Measurements from ENCODE around the gene MARS1. TPM values are rescaled to one million over a fixed set of nuclear protein-coding genes. Genes with fewer than 3 reads are reported as not detected.

MARS1 gene
- polyA plus RNA-seq, 1 donor, result 81.9 TPM

GRCh38 chr12:57479043-57479375, 8.9 kb upstream of the MARS1 start:
- WGBS (ENCODE audit: insufficient coverage, low lambda C conversion rate), result no CpG with 5 or more reads among the region's 10 CpGs
- DNase-seq, result no peak

GRCh38 chr12:57479376-57480115, 8.3 kb upstream of the MARS1 start, which contains the start of gene ARHGAP9:
Gene ARHGAP9 (minus strand): TSS chr12:57479866. CDS start chr12:57479406, 460 bp downstream.
- H3K27ac ChIP-seq (ENCODE audit: low read length), result no peak within 1 kb of the TSS
- H3K27me3 ChIP-seq (ENCODE audit: control insufficient read depth, insufficient read depth, low read length), result peaks cover 58% of the 10 kb centered on the region
- H3K4me3 ChIP-seq (ENCODE audit: low read length), result peak within 1 kb of the TSS; percentile 3
- WGBS (ENCODE audit: insufficient coverage, low lambda C conversion rate), result 94% methylated on average over 2 of the region's 6 CpGs
- H3K9me3 ChIP-seq (ENCODE audit: control insufficient read depth, low read depth, low read length), result no peaks in the 10 kb centered on the region
- H3K4me1 ChIP-seq (ENCODE audit: control insufficient read depth, insufficient read depth, low read length), result peaks cover 10% of the 10 kb centered on the region
- H3K36me3 ChIP-seq (ENCODE audit: control insufficient read depth, insufficient read depth, low read length), result no peaks in the 10 kb centered on the region
- DNase-seq, result no peak

More at GRCh38 chr12:57479043-57479375, 8.9 kb upstream of the MARS1 start:
- no peaks in the 10 kb centered on the region for H3K9me3 ChIP-seq (ENCODE audit: control insufficient read depth, low read depth, low read length)
- H3K36me3 ChIP-seq (ENCODE audit: control insufficient read depth, insufficient read depth, low read length), result no peaks in the 10 kb centered on the region
- peaks cover 10% of the 10 kb centered on the region for H3K4me1 ChIP-seq (ENCODE audit: control insufficient read depth, insufficient read depth, low read length)
- no peak overlapping the region for H3K27ac ChIP-seq (ENCODE audit: low read length)
- H3K4me3 ChIP-seq (ENCODE audit: low read length), result no peak overlapping the region
- peaks cover 63% of the 10 kb centered on the region for H3K27me3 ChIP-seq (ENCODE audit: control insufficient read depth, insufficient read depth, low read length)

- Histone ChIP-seq H3K36me3 (ENCODE audit: control insufficient read depth, insufficient read depth, low read length) (no peaks in the 10 kb centered on the region), H3K9me3 (ENCODE audit: control insufficient read depth, low read depth, low read length) (no peaks in the 10 kb centered on the region), H3K27ac (ENCODE audit: low read length) (no peak overlapping the region), H3K4me3 (ENCODE audit: low read length) (no peak overlapping the region), H3K27me3 (ENCODE audit: control insufficient read depth, insufficient read depth, low read length) (peaks cover 36% of the 10 kb centered on the region), H3K4me1 (ENCODE audit: control insufficient read depth, insufficient read depth, low read length) (no peaks in the 10 kb centered on the region)
- no peak for DNase-seq
- no CpG with 5 or more reads among the region's 1 CpG for WGBS (ENCODE audit: insufficient coverage, low lambda C conversion rate)
These were observed 6.2 kb upstream of the MARS1 start for GRCh38 chr12:57481671-57482070.

GRCh38 chr12:57483466-57483865, 4.4 kb upstream of the MARS1 start:
- no peaks in the 10 kb centered on the region for H3K36me3 ChIP-seq (ENCODE audit: control insufficient read depth, insufficient read depth, low read length)
- H3K4me3 ChIP-seq (ENCODE audit: low read length), result no peak overlapping the region
- H3K9me3 ChIP-seq (ENCODE audit: control insufficient read depth, low read depth, low read length), result no peaks in the 10 kb centered on the region
- H3K27ac ChIP-seq (ENCODE audit: low read length), result no peak overlapping the region
- 60% methylated on average over 1 of the region's 5 CpGs for WGBS (ENCODE audit: insufficient coverage, low lambda C conversion rate)
- DNase-seq, result no peak
- peaks cover 18% of the 10 kb centered on the region for H3K27me3 ChIP-seq (ENCODE audit: control insufficient read depth, insufficient read depth, low read length)
- H3K4me1 ChIP-seq (ENCODE audit: control insufficient read depth, insufficient read depth, low read length), result no peaks in the 10 kb centered on the region

- peaks cover 7% of the 10 kb centered on the region for H3K27me3 ChIP-seq (ENCODE audit: control insufficient read depth, insufficient read depth, low read length)
- peaks cover 5% of the 10 kb centered on the region for H3K4me1 ChIP-seq (ENCODE audit: control insufficient read depth, insufficient read depth, low read length)
- H3K4me3 ChIP-seq (ENCODE audit: low read length), result no peak overlapping the region
- H3K27ac ChIP-seq (ENCODE audit: low read length), result no peak overlapping the region
- H3K36me3 ChIP-seq (ENCODE audit: control insufficient read depth, insufficient read depth, low read length), result peaks cover 12% of the 10 kb centered on the region
- no peaks in the 10 kb centered on the region for H3K9me3 ChIP-seq (ENCODE audit: control insufficient read depth, low read depth, low read length)
- no peak for DNase-seq
These were observed 2.2 kb upstream of the MARS1 start for GRCh38 chr12:57485695-57486094.

- H3K4me1 ChIP-seq (ENCODE audit: control insufficient read depth, insufficient read depth, low read length), result peaks cover 5% of the 10 kb centered on the region
- H3K27me3 ChIP-seq (ENCODE audit: control insufficient read depth, insufficient read depth, low read length), result peaks cover 2% of the 10 kb centered on the region
- peaks cover 23% of the 10 kb centered on the region for H3K36me3 ChIP-seq (ENCODE audit: control insufficient read depth, insufficient read depth, low read length)
- no peak overlapping the region for H3K27ac ChIP-seq (ENCODE audit: low read length)
- no peaks in the 10 kb centered on the region for H3K9me3 ChIP-seq (ENCODE audit: control insufficient read depth, low read depth, low read length)
- WGBS (ENCODE audit: insufficient coverage, low lambda C conversion rate), result no CpG with 5 or more reads among the region's 27 CpGs
- H3K4me3 ChIP-seq (ENCODE audit: low read length), result peak overlapping the region; percentile 92
- DNase-seq, result no peak
These were observed 742 bp upstream of the MARS1 start for GRCh38 chr12:57487055-57487596.

GRCh38 chr12:57488402-57489156, 711 bp downstream of the MARS1 start:
- no peak overlapping the region for H3K27ac ChIP-seq (ENCODE audit: low read length)
- H3K9me3 ChIP-seq (ENCODE audit: control insufficient read depth, low read depth, low read length), result no peaks in the 10 kb centered on the region
- H3K4me3 ChIP-seq (ENCODE audit: low read length), result peak overlapping the region; percentile 92
- peaks cover 29% of the 10 kb centered on the region for H3K36me3 ChIP-seq (ENCODE audit: control insufficient read depth, insufficient read depth, low read length)
- DNase-seq, result no peak
- H3K27me3 ChIP-seq (ENCODE audit: control insufficient read depth, insufficient read depth, low read length), result peaks cover under 1% of the 10 kb centered on the region
- peaks cover 5% of the 10 kb centered on the region for H3K4me1 ChIP-seq (ENCODE audit: control insufficient read depth, insufficient read depth, low read length)
- 0% methylated on average over 5 of the region's 11 CpGs for WGBS (ENCODE audit: insufficient coverage, low lambda C conversion rate)

- no peaks in the 10 kb centered on the region for H3K27me3 ChIP-seq (ENCODE audit: control insufficient read depth, insufficient read depth, low read length)
- H3K27ac ChIP-seq (ENCODE audit: low read length), result no peak overlapping the region
- no peaks in the 10 kb centered on the region for H3K9me3 ChIP-seq (ENCODE audit: control insufficient read depth, low read depth, low read length)
- peak overlapping the region; percentile 92 for H3K4me3 ChIP-seq (ENCODE audit: low read length)
- WGBS (ENCODE audit: insufficient coverage, low lambda C conversion rate), result 100% methylated on average over 2 of the region's 5 CpGs
- no peak for DNase-seq
- H3K36me3 ChIP-seq (ENCODE audit: control insufficient read depth, insufficient read depth, low read length), result peaks cover 29% of the 10 kb centered on the region
- peaks cover 5% of the 10 kb centered on the region for H3K4me1 ChIP-seq (ENCODE audit: control insufficient read depth, insufficient read depth, low read length)
These were observed 1.3 kb downstream of the MARS1 start for GRCh38 chr12:57489157-57489641.

GRCh38 chr12:57490126-57490525, 2.3 kb downstream of the MARS1 start:
- H3K9me3 ChIP-seq (ENCODE audit: control insufficient read depth, low read depth, low read length), result no peaks in the 10 kb centered on the region
- peaks cover 5% of the 10 kb centered on the region for H3K4me1 ChIP-seq (ENCODE audit: control insufficient read depth, insufficient read depth, low read length)
- H3K27me3 ChIP-seq (ENCODE audit: control insufficient read depth, insufficient read depth, low read length), result no peaks in the 10 kb centered on the region
- H3K36me3 ChIP-seq (ENCODE audit: control insufficient read depth, insufficient read depth, low read length), result peaks cover 29% of the 10 kb centered on the region
- no peak for DNase-seq
- no CpG with 5 or more reads among the region's 4 CpGs for WGBS (ENCODE audit: insufficient coverage, low lambda C conversion rate)
- H3K27ac ChIP-seq (ENCODE audit: low read length), result no peak overlapping the region
- H3K4me3 ChIP-seq (ENCODE audit: low read length), result no peak overlapping the region

- H3K4me1 ChIP-seq (ENCODE audit: control insufficient read depth, insufficient read depth, low read length), result peaks cover 5% of the 10 kb centered on the region
- 83% methylated on average over 1 of the region's 15 CpGs for WGBS (ENCODE audit: insufficient coverage, low lambda C conversion rate)
- H3K36me3 ChIP-seq (ENCODE audit: control insufficient read depth, insufficient read depth, low read length), result peaks cover 31% of the 10 kb centered on the region
- DNase-seq, result no peak
- no peaks in the 10 kb centered on the region for H3K9me3 ChIP-seq (ENCODE audit: control insufficient read depth, low read depth, low read length)
- no peak overlapping the region for H3K27ac ChIP-seq (ENCODE audit: low read length)
- no peak overlapping the region for H3K4me3 ChIP-seq (ENCODE audit: low read length)
- H3K27me3 ChIP-seq (ENCODE audit: control insufficient read depth, insufficient read depth, low read length), result no peaks in the 10 kb centered on the region
These were observed 3.8 kb downstream of the MARS1 start for GRCh38 chr12:57491393-57492280.

All from large intestine (tissue), 3 donors.